Activated CD4-positive, alpha-beta memory T cell treated with anti-CD3 and anti-CD28 coated beads, Interleukin-2, amount 10 ng/mL, durations not matched to agents 7 days and 5 days (primary cell): ENCODE results near the gene BPIFB3. TPM values are rescaled to one million over a fixed set of nuclear protein-coding genes. Genes with fewer than 3 reads are reported as not detected.
"Not testable (repeated sequence)": the region's sequence is repeated elsewhere in the genome, so short reads cannot be mapped to it uniquely, and the experiment has no call there.

Source experiments
- CTCF ChIA-PET: fragments of 350-600 bp; sonication (Branson Sonifier 250); formaldehyde crosslinking; loops from one replicate; lab custom pipeline; 2021; ENCODE audit warnings: antibody characterized with exemption, inconsistent platforms; lab: Charles Lee
- POLR2A ChIA-PET: fragments of 350-600 bp; sonication (Branson Sonifier 250); formaldehyde crosslinking; loops from one replicate; lab custom pipeline; 2021; ENCODE audit warnings: antibody characterized with exemption; lab: Charles Lee
- DNase-seq: peaks from one replicate; pipeline ENCODE4 v3.0.0-alpha.2; 2020
- H3K27ac Mint-ChIP-seq: one replicate; pipeline ENCODE4 v1.8.0; 2021; ENCODE audit warnings: mild to moderate bottlenecking, mixed read lengths
- H3K27me3 Mint-ChIP-seq: one replicate; pipeline ENCODE4 v1.8.0; 2021; ENCODE audit warnings: mixed read lengths
- H3K36me3 Mint-ChIP-seq: one replicate; pipeline ENCODE4 v1.8.0; 2021; ENCODE audit warnings: low read depth, mixed read lengths
- H3K4me1 Mint-ChIP-seq: one replicate; pipeline ENCODE4 v1.8.0; 2021; ENCODE audit warnings: mixed read lengths
- H3K4me3 Mint-ChIP-seq: one replicate; pipeline ENCODE4 v1.8.0; 2021; ENCODE audit warnings: mild to moderate bottlenecking, mixed read lengths
- H3K9me3 Mint-ChIP-seq: one replicate; pipeline ENCODE4 v1.8.0; 2021; ENCODE audit warnings: mixed read lengths
- total RNA-seq, 2 experiments: library from RNA; stranded (reverse); gene quantifications; one replicate each; pipeline ENCODE4 v1.2.3, GENCODE V29; 2021

The BPIFB3 gene
- total RNA-seq, 2 experiments from 2014 or later: not detected

- CTCF ChIA-PET: no interaction called here
- DNase-seq: no peak
- no peaks in the 10 kb centered on the region for H3K27me3 Mint-ChIP-seq
- no peak overlapping the region for H3K4me3 Mint-ChIP-seq
- H3K27ac Mint-ChIP-seq: no peak overlapping the region
- POLR2A ChIA-PET: no interaction called here
- H3K9me3 Mint-ChIP-seq: no peaks in the 10 kb centered on the region
- no peaks in the 10 kb centered on the region for H3K36me3 Mint-ChIP-seq
- no peaks in the 10 kb centered on the region for H3K4me1 Mint-ChIP-seq
Observed at GRCh38 chr20:33099843-33100538, 46.3 kb downstream of the BPIFB3 start.

GRCh38 chr20:33103556-33103955 lies 49.9 kb downstream of the BPIFB3 start:
- CTCF ChIA-PET: interaction anchor here (0.6 kb wide), 1 partner anchor 124 kb away, joined by 3 read pairs; no protein-coding TSS in a partner anchor
- H3K4me1 Mint-ChIP-seq: no peaks in the 10 kb centered on the region
- no peaks in the 10 kb centered on the region for H3K36me3 Mint-ChIP-seq
- no peaks in the 10 kb centered on the region for H3K9me3 Mint-ChIP-seq
- no peaks in the 10 kb centered on the region for H3K27me3 Mint-ChIP-seq
- no peak for DNase-seq
- POLR2A ChIA-PET: no interaction called here
- H3K27ac Mint-ChIP-seq: no peak overlapping the region
- no peak overlapping the region for H3K4me3 Mint-ChIP-seq

GRCh38 chr20:33104336-33104735 lies 50.6 kb downstream of the BPIFB3 start:
- ChIA-PET CTCF (interaction anchor here (0.6 kb wide), 1 partner anchor 123 kb away, joined by 3 read pairs; no protein-coding TSS in a partner anchor), POLR2A (no interaction called here)
- Mint-ChIP-seq H3K4me1 (no peaks in the 10 kb centered on the region), H3K27ac (no peak overlapping the region), H3K36me3 (no peaks in the 10 kb centered on the region), H3K4me3 (no peak overlapping the region), H3K9me3 (no peaks in the 10 kb centered on the region), H3K27me3 (no peaks in the 10 kb centered on the region)
- no peak for DNase-seq

- ChIA-PET CTCF (no interaction called here), POLR2A (no interaction called here)
- no peak overlapping the region for H3K27ac Mint-ChIP-seq
- no peak overlapping the region for H3K4me3 Mint-ChIP-seq
- no peak for DNase-seq
- no peaks in the 10 kb centered on the region for H3K4me1 Mint-ChIP-seq
- no peaks in the 10 kb centered on the region for H3K36me3 Mint-ChIP-seq
- H3K9me3 Mint-ChIP-seq: no peaks in the 10 kb centered on the region
- H3K27me3 Mint-ChIP-seq: no peaks in the 10 kb centered on the region
Observed at GRCh38 chr20:33105316-33105924, 51.7 kb downstream of the BPIFB3 start.

- H3K9me3 Mint-ChIP-seq, POLR2A ChIA-PET, H3K27ac Mint-ChIP-seq, CTCF ChIA-PET, H3K4me1 Mint-ChIP-seq, H3K36me3 Mint-ChIP-seq, H3K4me3 Mint-ChIP-seq, DNase-seq, H3K27me3 Mint-ChIP-seq: not testable (repeated sequence)
Observed at GRCh38 chr20:33106058-33106620, 52.4 kb downstream of the BPIFB3 start.

GRCh38 chr20:33108661-33109060 lies 55.0 kb downstream of the BPIFB3 start:
- Mint-ChIP-seq H3K27me3 (no peaks in the 10 kb centered on the region), H3K4me3 (no peak overlapping the region)

GRCh38 chr20:33110147-33110825 lies 56.6 kb downstream of the BPIFB3 start:
- H3K4me1 Mint-ChIP-seq: no peaks in the 10 kb centered on the region
- no peak overlapping the region for H3K27ac Mint-ChIP-seq
- H3K36me3 Mint-ChIP-seq: no peaks in the 10 kb centered on the region
- CTCF ChIA-PET: interaction anchor here (0.7 kb wide), 1 partner anchor 54 kb away, joined by 3 read pairs; no protein-coding TSS in a partner anchor
- no peak overlapping the region for H3K4me3 Mint-ChIP-seq
- POLR2A ChIA-PET: no interaction called here
- no peaks in the 10 kb centered on the region for H3K27me3 Mint-ChIP-seq
- no peak for DNase-seq
- H3K9me3 Mint-ChIP-seq: no peaks in the 10 kb centered on the region

More at GRCh38 chr20:33108661-33109060, 55.0 kb downstream of the BPIFB3 start:
- POLR2A ChIA-PET: no interaction called here
- H3K36me3 Mint-ChIP-seq: no peaks in the 10 kb centered on the region
- no peaks in the 10 kb centered on the region for H3K4me1 Mint-ChIP-seq
- no peak overlapping the region for H3K27ac Mint-ChIP-seq
- no peaks in the 10 kb centered on the region for H3K9me3 Mint-ChIP-seq
- CTCF ChIA-PET: no interaction called here
- no peak for DNase-seq

GRCh38 chr20:33111306-33111705 lies 57.6 kb downstream of the BPIFB3 start:
- no peaks in the 10 kb centered on the region for H3K36me3 Mint-ChIP-seq
- ChIA-PET POLR2A (no interaction called here), CTCF (no interaction called here)

GRCh38 chr20:33112547-33113386 lies 59.1 kb downstream of the BPIFB3 start:
- Mint-ChIP-seq H3K27ac (no peak overlapping the region), H3K27me3 (no peaks in the 10 kb centered on the region), H3K36me3 (no peaks in the 10 kb centered on the region), H3K9me3 (no peaks in the 10 kb centered on the region), H3K4me3 (no peak overlapping the region), H3K4me1 (no peaks in the 10 kb centered on the region)
- POLR2A ChIA-PET: no interaction called here
- DNase-seq: no peak
- CTCF ChIA-PET: no interaction called here

More at GRCh38 chr20:33111306-33111705, 57.6 kb downstream of the BPIFB3 start:
- Mint-ChIP-seq H3K4me1 (no peaks in the 10 kb centered on the region), H3K27me3 (no peaks in the 10 kb centered on the region), H3K9me3 (no peaks in the 10 kb centered on the region), H3K4me3 (no peak overlapping the region), H3K27ac (no peak overlapping the region)
- no peak for DNase-seq

- no peak overlapping the region for H3K27ac Mint-ChIP-seq
- H3K4me3 Mint-ChIP-seq: no peak overlapping the region
- H3K27me3 Mint-ChIP-seq: no peaks in the 10 kb centered on the region
- POLR2A ChIA-PET: no interaction called here
- H3K9me3 Mint-ChIP-seq: no peaks in the 10 kb centered on the region
- no peaks in the 10 kb centered on the region for H3K36me3 Mint-ChIP-seq
- H3K4me1 Mint-ChIP-seq: no peaks in the 10 kb centered on the region
- CTCF ChIA-PET: no interaction called here
- no peak for DNase-seq
Observed at GRCh38 chr20:33113387-33113908, 59.7 kb downstream of the BPIFB3 start.

GRCh38 chr20:33115501-33115900 lies 61.8 kb downstream of the BPIFB3 start:
- DNase-seq, H3K27me3 Mint-ChIP-seq, H3K4me3 Mint-ChIP-seq, H3K36me3 Mint-ChIP-seq, H3K27ac Mint-ChIP-seq, POLR2A ChIA-PET, CTCF ChIA-PET, H3K9me3 Mint-ChIP-seq: not testable (repeated sequence)
- peaks cover 15% of the 10 kb centered on the region for H3K4me1 Mint-ChIP-seq
